HEK293 (cell line): ENCODE data around the gene CCDC116.

Source experiments
- CTCF ChIP-seq: fragments of 450-650 bp; formaldehyde crosslinking; IDR thresholded peaks from 2 replicates; pipeline ENCODE4 v1.5.1; 2016; ENCODE audit warnings: missing biosample characterization, missing genetic modification characterization
- KLF9 ChIP-seq: fragments of 450-650 bp; formaldehyde crosslinking; IDR thresholded peaks from 2 replicates; pipeline ENCODE4 v1.5.1; 2016; ENCODE audit warnings: missing biosample characterization, missing genetic modification characterization, low read depth
- MYNN ChIP-seq: fragments of 450-650 bp; formaldehyde crosslinking; IDR thresholded peaks from 2 replicates; pipeline ENCODE4 v1.5.1; 2016; ENCODE audit warnings: missing biosample characterization, missing genetic modification characterization, borderline replicate concordance
- ZNF10 ChIP-seq: fragments of 450-650 bp; formaldehyde crosslinking; IDR thresholded peaks from 2 replicates; pipeline ENCODE4 v1.5.1; 2017; ENCODE audit warnings: missing biosample characterization, missing genetic modification characterization
- ZNF292 ChIP-seq: fragments of 450-650 bp; formaldehyde crosslinking; IDR thresholded peaks from 2 replicates; pipeline ENCODE4 v1.5.1; 2016; ENCODE audit warnings: low read depth, missing biosample characterization, missing genetic modification characterization, borderline replicate concordance
- ZNF391 ChIP-seq: fragments of 450-650 bp; formaldehyde crosslinking; IDR thresholded peaks from 2 replicates; pipeline ENCODE4 v1.5.1; 2016; ENCODE audit warnings: low read depth, missing biosample characterization, missing genetic modification characterization, borderline replicate concordance
- ZNF549 ChIP-seq: fragments of 450-650 bp; IDR thresholded peaks from 2 replicates; pipeline ENCODE4 v1.5.1; 2018; ENCODE audit warnings: missing biosample characterization, missing genetic modification characterization, mild to moderate bottlenecking, inconsistent platforms, moderate library complexity
- ZNF658 ChIP-seq: fragments of 450-650 bp; formaldehyde crosslinking; IDR thresholded peaks from 2 replicates; pipeline ENCODE4; 2016; ENCODE audit warnings: missing biosample characterization, missing genetic modification characterization
- ZNF777 ChIP-seq: fragments of 450-650 bp; formaldehyde crosslinking; IDR thresholded peaks from 2 replicates; pipeline ENCODE4 v1.5.1; 2017; ENCODE audit warnings: missing biosample characterization, missing genetic modification characterization, borderline replicate concordance
- ZNF830 ChIP-seq: fragments of 450-650 bp; IDR thresholded peaks from 2 replicates; pipeline ENCODE4 v1.5.0; 2018; ENCODE audit warnings: missing biosample characterization, missing genetic modification characterization, low read depth, mild to moderate bottlenecking, moderate library complexity
- ZSCAN23 ChIP-seq: fragments of 450-650 bp; formaldehyde crosslinking; IDR thresholded peaks from 2 replicates; pipeline ENCODE4 v1.5.1; 2016; ENCODE audit warnings: missing biosample characterization, missing genetic modification characterization
- TF ChIP-seq, protein P1 (sequence below): fragments of 450-650 bp; formaldehyde crosslinking; IDR thresholded peaks from 2 replicates; pipeline ENCODE4 v1.5.1; 2016; ENCODE audit warnings: missing biosample characterization, missing genetic modification characterization
- TF ChIP-seq, protein P2 (sequence below): IDR thresholded peaks from 2 replicates; pipeline ENCODE4 v1.6.1; 2011; ENCODE audit warnings: mild to moderate bottlenecking, low read depth, low read length, borderline replicate concordance

DNA sequence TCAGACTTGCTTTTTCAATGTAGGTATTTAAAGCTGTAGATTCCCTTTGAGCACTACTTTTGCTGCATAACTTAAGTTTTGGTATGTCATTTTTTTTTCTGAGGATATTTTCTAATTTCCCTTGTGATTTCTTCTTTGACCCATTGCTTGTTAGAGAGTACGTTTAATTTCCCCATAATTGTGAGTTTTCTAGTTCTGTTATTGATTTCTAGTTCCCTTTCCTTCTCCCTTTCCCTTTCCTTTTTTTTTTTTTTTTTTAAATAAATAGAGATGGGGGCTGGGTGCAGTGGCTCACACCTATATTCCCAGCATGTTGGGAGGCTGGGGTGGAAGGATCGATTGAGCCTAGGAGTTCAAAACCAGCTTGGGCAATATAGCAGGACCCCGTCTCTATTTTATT, 34.3 kb upstream of the CCDC116 start:
- TF ChIP-seq CTCF (tag by site-specific recombination) (no peak), ZNF391 (tag by site-specific recombination) (no peak), ZNF830 (tag by site-specific recombination) (no peak), KLF9 (tag by site-specific recombination) (no peak), ZNF658 (tag by site-specific recombination) (no peak), MYNN (tag by site-specific recombination) (no peak), ZNF292 (tag by site-specific recombination) (no peak), ZNF549 (tag by site-specific recombination) (no peak), ZNF10 (tag by site-specific recombination) (no peak), ZSCAN23 (tag by site-specific recombination) (no peak), ZNF777 (tag by site-specific recombination) (no peak)
- TF ChIP-seq, protein P1, sequence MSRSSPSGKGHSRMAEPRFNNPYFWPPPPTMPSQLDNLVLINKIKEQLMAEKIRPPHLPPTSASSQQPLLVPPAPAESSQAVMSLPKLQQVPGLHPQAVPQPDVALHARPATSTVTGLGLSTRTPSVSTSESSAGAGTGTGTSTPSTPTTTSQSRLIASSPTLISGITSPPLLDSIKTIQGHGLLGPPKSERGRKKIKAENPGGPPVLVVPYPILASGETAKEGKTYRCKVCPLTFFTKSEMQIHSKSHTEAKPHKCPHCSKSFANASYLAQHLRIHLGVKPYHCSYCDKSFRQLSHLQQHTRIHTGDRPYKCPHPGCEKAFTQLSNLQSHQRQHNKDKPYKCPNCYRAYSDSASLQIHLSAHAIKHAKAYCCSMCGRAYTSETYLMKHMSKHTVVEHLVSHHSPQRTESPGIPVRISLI (tag by site-specific recombination) = no peak
- TF ChIP-seq, protein P2, sequence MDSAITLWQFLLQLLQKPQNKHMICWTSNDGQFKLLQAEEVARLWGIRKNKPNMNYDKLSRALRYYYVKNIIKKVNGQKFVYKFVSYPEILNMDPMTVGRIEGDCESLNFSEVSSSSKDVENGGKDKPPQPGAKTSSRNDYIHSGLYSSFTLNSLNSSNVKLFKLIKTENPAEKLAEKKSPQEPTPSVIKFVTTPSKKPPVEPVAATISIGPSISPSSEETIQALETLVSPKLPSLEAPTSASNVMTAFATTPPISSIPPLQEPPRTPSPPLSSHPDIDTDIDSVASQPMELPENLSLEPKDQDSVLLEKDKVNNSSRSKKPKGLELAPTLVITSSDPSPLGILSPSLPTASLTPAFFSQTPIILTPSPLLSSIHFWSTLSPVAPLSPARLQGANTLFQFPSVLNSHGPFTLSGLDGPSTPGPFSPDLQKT = no peak
